ENCODE results near the gene GRIK4.

GRCh38 chr11:120719348-120719747 lies 207.8 kb downstream of the GRIK4 start:
- TF ChIP-seq CTCF (IDR thresholded peaks at IDR 0.05): no peak
- no peak for TF ChIP-seq POLR2A (IDR thresholded peaks at IDR 0.05)
